Measurements from ENCODE around the gene ATP8A2.

- TF ChIP-seq, protein P1, sequence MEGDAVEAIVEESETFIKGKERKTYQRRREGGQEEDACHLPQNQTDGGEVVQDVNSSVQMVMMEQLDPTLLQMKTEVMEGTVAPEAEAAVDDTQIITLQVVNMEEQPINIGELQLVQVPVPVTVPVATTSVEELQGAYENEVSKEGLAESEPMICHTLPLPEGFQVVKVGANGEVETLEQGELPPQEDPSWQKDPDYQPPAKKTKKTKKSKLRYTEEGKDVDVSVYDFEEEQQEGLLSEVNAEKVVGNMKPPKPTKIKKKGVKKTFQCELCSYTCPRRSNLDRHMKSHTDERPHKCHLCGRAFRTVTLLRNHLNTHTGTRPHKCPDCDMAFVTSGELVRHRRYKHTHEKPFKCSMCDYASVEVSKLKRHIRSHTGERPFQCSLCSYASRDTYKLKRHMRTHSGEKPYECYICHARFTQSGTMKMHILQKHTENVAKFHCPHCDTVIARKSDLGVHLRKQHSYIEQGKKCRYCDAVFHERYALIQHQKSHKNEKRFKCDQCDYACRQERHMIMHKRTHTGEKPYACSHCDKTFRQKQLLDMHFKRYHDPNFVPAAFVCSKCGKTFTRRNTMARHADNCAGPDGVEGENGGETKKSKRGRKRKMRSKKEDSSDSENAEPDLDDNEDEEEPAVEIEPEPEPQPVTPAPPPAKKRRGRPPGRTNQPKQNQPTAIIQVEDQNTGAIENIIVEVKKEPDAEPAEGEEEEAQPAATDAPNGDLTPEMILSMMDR (IDR thresholded peaks at IDR 0.05) = no peak
- no peak for TF ChIP-seq ZFX (IDR thresholded peaks at IDR 0.05; ENCODE audit: borderline replicate concordance)
These were observed 336.0 kb downstream of the ATP8A2 start for GRCh38 chr13:25707726-25708125.

Measured in 22Rv1 (cell line).